ENCODE results near the gene COX7B.

- TF ChIP-seq POLR2AphosphoS5 (IDR thresholded peaks at IDR 0.05; ENCODE audit: low read depth, low read length), result no peak
- no peak for TF ChIP-seq POLR2A (IDR thresholded peaks at IDR 0.05; ENCODE audit: low read depth, low read length)
Observed at GRCh38 chrX:77936299-77936698, 37.0 kb downstream of the COX7B start.

All from GM12892 (cell line).